Activated naive CD8-positive, alpha-beta T cell treated with anti-CD3 and anti-CD28 coated beads, Interleukin-2, amount 10 ng/mL, durations not matched to agents 7 days and 5 days (primary cell): ENCODE measurements around the gene CFAP300. TPM values are rescaled to one million over a fixed set of nuclear protein-coding genes. Genes with fewer than 3 reads are reported as not detected.

Source experiments
- ATAC-seq: fragments of 150-1000 bp; cut with Tn5 transposase; one replicate; pipeline ENCODE4 v1.10.0; 2021; ENCODE audit warnings: low read depth, moderate library complexity
- POLR2A ChIA-PET: fragments of 350-600 bp; sonication (Branson Sonifier 250); formaldehyde crosslinking; loops from one replicate; lab custom pipeline; 2021; ENCODE audit warnings: antibody characterized with exemption; lab: Charles Lee
- DNase-seq: peaks from one replicate; pipeline ENCODE4 v3.0.0; 2021
- H3K27ac Mint-ChIP-seq: one replicate; pipeline ENCODE4 v1.8.0; 2022; ENCODE audit warnings: mild to moderate bottlenecking, mixed read lengths
- H3K27me3 Mint-ChIP-seq: one replicate; pipeline ENCODE4 v1.8.0; 2022; ENCODE audit warnings: mild to moderate bottlenecking, moderate library complexity, mixed read lengths
- H3K36me3 Mint-ChIP-seq: one replicate; pipeline ENCODE4 v1.8.0; 2021; ENCODE audit warnings: mild to moderate bottlenecking, mixed read lengths
- H3K4me1 Mint-ChIP-seq: one replicate; pipeline ENCODE4 v1.8.0; 2021; ENCODE audit warnings: mixed read lengths
- H3K4me3 Mint-ChIP-seq: one replicate; pipeline ENCODE4 v1.8.0; 2022; ENCODE audit warnings: mild to moderate bottlenecking, moderate library complexity, mixed read lengths
- H3K9me3 Mint-ChIP-seq: one replicate; pipeline ENCODE4 v1.8.0; 2021; ENCODE audit warnings: mixed read lengths
- total RNA-seq, 2 experiments: library from RNA; stranded (reverse); gene quantifications; one replicate each; pipeline ENCODE4 v1.2.3, GENCODE V29; 2021

Gene CFAP300
- not detected for total RNA-seq

- peaks cover 7% of the 10 kb centered on the region for H3K4me1 Mint-ChIP-seq
- POLR2A ChIA-PET = no interaction called here
- DNase-seq (peak; percentile 63), ATAC-seq (peak; percentile 60)
- H3K36me3 Mint-ChIP-seq = no peaks in the 10 kb centered on the region
- peak within 1 kb of the TSS; percentile 66 for H3K4me3 Mint-ChIP-seq
- H3K27ac Mint-ChIP-seq = no peak within 1 kb of the TSS
- H3K27me3 Mint-ChIP-seq = peaks cover 39% of the 10 kb centered on the region
- H3K9me3 Mint-ChIP-seq = no peaks in the 10 kb centered on the region
Observed at GRCh38 chr11:102047305-102047924, at the start of gene CFAP300. TSS of gene CFAP300 (plus strand) at chr11:102047437. CDS start at chr11:102047471, 34 bp downstream.

- Mint-ChIP-seq H3K36me3 (no peaks in the 10 kb centered on the region), H3K9me3 (no peaks in the 10 kb centered on the region), H3K27ac (no peak overlapping the region), H3K4me3 (no peak overlapping the region), H3K27me3 (no peaks in the 10 kb centered on the region), H3K4me1 (no peaks in the 10 kb centered on the region)
- POLR2A ChIA-PET = no interaction called here
- ATAC-seq (no peak), DNase-seq (no peak)
Observed at GRCh38 chr11:102001657-102002338, 45.4 kb upstream of the CFAP300 start.

- POLR2A ChIA-PET = no interaction called here
- Mint-ChIP-seq H3K27ac (no peak overlapping the region), H3K4me3 (no peak overlapping the region), H3K27me3 (no peaks in the 10 kb centered on the region), H3K4me1 (no peaks in the 10 kb centered on the region), H3K36me3 (no peaks in the 10 kb centered on the region), H3K9me3 (no peaks in the 10 kb centered on the region)
- DNase-seq = no peak
- ATAC-seq = no peak
Observed at GRCh38 chr11:102004220-102004619, 43.0 kb upstream of the CFAP300 start.

- H3K27me3 Mint-ChIP-seq = peaks cover 7% of the 10 kb centered on the region
- no peak for ATAC-seq
- no peak for DNase-seq
- H3K27ac Mint-ChIP-seq = no peak overlapping the region
- H3K4me3 Mint-ChIP-seq = no peak overlapping the region
- H3K9me3 Mint-ChIP-seq = no peaks in the 10 kb centered on the region
- H3K4me1 Mint-ChIP-seq = no peaks in the 10 kb centered on the region
- H3K36me3 Mint-ChIP-seq = no peaks in the 10 kb centered on the region
- POLR2A ChIA-PET = no interaction called here
Observed at GRCh38 chr11:102005306-102005705, 41.9 kb upstream of the CFAP300 start.

GRCh38 chr11:102006835-102007566, 40.2 kb upstream of the CFAP300 start:
- Mint-ChIP-seq H3K27ac (no peak overlapping the region), H3K4me3 (no peak overlapping the region), H3K36me3 (no peaks in the 10 kb centered on the region), H3K4me1 (no peaks in the 10 kb centered on the region), H3K9me3 (no peaks in the 10 kb centered on the region), H3K27me3 (peaks cover 15% of the 10 kb centered on the region)
- ATAC-seq = no peak
- DNase-seq = no peak
- POLR2A ChIA-PET = interaction anchor here (0.6 kb wide), 1 partner anchor 660 kb away, joined by 5 read pairs; no protein-coding TSS in a partner anchor

- Mint-ChIP-seq H3K27me3 (peaks cover 19% of the 10 kb centered on the region), H3K4me3 (no peak overlapping the region), H3K27ac (no peak overlapping the region), H3K9me3 (no peaks in the 10 kb centered on the region), H3K36me3 (no peaks in the 10 kb centered on the region), H3K4me1 (peaks cover 3% of the 10 kb centered on the region)
- POLR2A ChIA-PET = interaction anchor here (0.6 kb wide), 1 partner anchor 147 kb away, joined by 3 read pairs; no protein-coding TSS in a partner anchor
- DNase-seq (no peak), ATAC-seq (no peak)
Observed at GRCh38 chr11:102007567-102008437, 39.4 kb upstream of the CFAP300 start.

- ATAC-seq (no peak), DNase-seq (no peak)
- peaks cover 5% of the 10 kb centered on the region for H3K4me1 Mint-ChIP-seq
- no peak overlapping the region for H3K4me3 Mint-ChIP-seq
- no peaks in the 10 kb centered on the region for H3K36me3 Mint-ChIP-seq
- H3K27me3 Mint-ChIP-seq = peaks cover 30% of the 10 kb centered on the region
- POLR2A ChIA-PET = no interaction called here
- H3K27ac Mint-ChIP-seq = no peak overlapping the region
- no peaks in the 10 kb centered on the region for H3K9me3 Mint-ChIP-seq
Observed at GRCh38 chr11:102010776-102011494, 36.3 kb upstream of the CFAP300 start.

- H3K36me3 Mint-ChIP-seq = no peaks in the 10 kb centered on the region
- H3K27me3 Mint-ChIP-seq = peaks cover 30% of the 10 kb centered on the region
- POLR2A ChIA-PET = no interaction called here
- peak; percentile 84 for ATAC-seq
- no peaks in the 10 kb centered on the region for H3K9me3 Mint-ChIP-seq
- peaks cover 5% of the 10 kb centered on the region for H3K4me1 Mint-ChIP-seq
- H3K27ac Mint-ChIP-seq = no peak overlapping the region
- H3K4me3 Mint-ChIP-seq = no peak overlapping the region
- DNase-seq = no peak
Observed at GRCh38 chr11:102012946-102013345, 34.3 kb upstream of the CFAP300 start.

GRCh38 chr11:102014756-102015155, 32.5 kb upstream of the CFAP300 start:
- Mint-ChIP-seq H3K27ac (no peak overlapping the region), H3K9me3 (no peaks in the 10 kb centered on the region), H3K4me3 (no peak overlapping the region), H3K4me1 (peaks cover 5% of the 10 kb centered on the region), H3K27me3 (peaks cover 26% of the 10 kb centered on the region), H3K36me3 (no peaks in the 10 kb centered on the region)
- POLR2A ChIA-PET = no interaction called here
- ATAC-seq = no peak
- DNase-seq = no peak

- ATAC-seq = no peak
- Mint-ChIP-seq H3K9me3 (no peaks in the 10 kb centered on the region), H3K4me1 (peaks cover 5% of the 10 kb centered on the region), H3K36me3 (no peaks in the 10 kb centered on the region), H3K27me3 (peaks cover 15% of the 10 kb centered on the region), H3K27ac (no peak overlapping the region), H3K4me3 (no peak overlapping the region)
- POLR2A ChIA-PET = no interaction called here
- DNase-seq = no peak
Observed at GRCh38 chr11:102017026-102017425, 30.2 kb upstream of the CFAP300 start.

- no peak for ATAC-seq
- Mint-ChIP-seq H3K4me1 (no peaks in the 10 kb centered on the region), H3K9me3 (no peaks in the 10 kb centered on the region), H3K36me3 (no peaks in the 10 kb centered on the region), H3K4me3 (no peak overlapping the region), H3K27ac (no peak overlapping the region), H3K27me3 (peaks cover 9% of the 10 kb centered on the region)
- POLR2A ChIA-PET = no interaction called here
- no peak for DNase-seq
Observed at GRCh38 chr11:102026217-102026616, 21.0 kb upstream of the CFAP300 start.

GRCh38 chr11:102026959-102027358, 20.3 kb upstream of the CFAP300 start:
- H3K36me3 Mint-ChIP-seq = no peaks in the 10 kb centered on the region
- H3K4me3 Mint-ChIP-seq = no peak overlapping the region
- POLR2A ChIA-PET = no interaction called here
- ATAC-seq (no peak), DNase-seq (no peak)
- no peak overlapping the region for H3K27ac Mint-ChIP-seq
- H3K4me1 Mint-ChIP-seq = no peaks in the 10 kb centered on the region
- H3K27me3 Mint-ChIP-seq = peaks cover 9% of the 10 kb centered on the region
- no peaks in the 10 kb centered on the region for H3K9me3 Mint-ChIP-seq
